ENCODE data around the gene PSMD6.

DNA sequence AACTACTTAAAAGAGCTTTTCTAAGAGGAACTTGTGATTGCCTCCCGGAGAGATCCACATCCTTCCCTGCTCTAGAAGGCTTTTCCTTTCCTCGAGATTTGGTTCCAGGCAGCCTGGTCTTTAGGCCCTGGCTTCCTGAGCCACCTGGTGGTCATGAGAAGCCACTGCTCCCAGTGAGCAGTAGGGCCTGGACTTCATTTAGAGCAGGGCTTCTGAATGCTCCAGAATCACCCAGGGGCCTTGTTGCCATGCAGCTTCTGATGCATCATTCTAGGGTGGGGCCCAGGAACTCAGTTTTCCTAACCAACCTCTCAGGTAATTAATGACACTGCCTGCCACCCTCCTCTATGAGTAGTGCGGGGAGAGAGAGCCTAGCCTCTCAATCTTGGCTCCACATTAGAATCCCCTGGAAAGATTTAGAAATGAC is 29.6 kb downstream of the PSMD6 start:
- TF ChIP-seq, protein P1, sequence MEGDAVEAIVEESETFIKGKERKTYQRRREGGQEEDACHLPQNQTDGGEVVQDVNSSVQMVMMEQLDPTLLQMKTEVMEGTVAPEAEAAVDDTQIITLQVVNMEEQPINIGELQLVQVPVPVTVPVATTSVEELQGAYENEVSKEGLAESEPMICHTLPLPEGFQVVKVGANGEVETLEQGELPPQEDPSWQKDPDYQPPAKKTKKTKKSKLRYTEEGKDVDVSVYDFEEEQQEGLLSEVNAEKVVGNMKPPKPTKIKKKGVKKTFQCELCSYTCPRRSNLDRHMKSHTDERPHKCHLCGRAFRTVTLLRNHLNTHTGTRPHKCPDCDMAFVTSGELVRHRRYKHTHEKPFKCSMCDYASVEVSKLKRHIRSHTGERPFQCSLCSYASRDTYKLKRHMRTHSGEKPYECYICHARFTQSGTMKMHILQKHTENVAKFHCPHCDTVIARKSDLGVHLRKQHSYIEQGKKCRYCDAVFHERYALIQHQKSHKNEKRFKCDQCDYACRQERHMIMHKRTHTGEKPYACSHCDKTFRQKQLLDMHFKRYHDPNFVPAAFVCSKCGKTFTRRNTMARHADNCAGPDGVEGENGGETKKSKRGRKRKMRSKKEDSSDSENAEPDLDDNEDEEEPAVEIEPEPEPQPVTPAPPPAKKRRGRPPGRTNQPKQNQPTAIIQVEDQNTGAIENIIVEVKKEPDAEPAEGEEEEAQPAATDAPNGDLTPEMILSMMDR (IDR thresholded peaks at IDR 0.05; ENCODE audit: low read depth, low read length), result peak; percentile 87
- TF ChIP-seq MYC (IDR thresholded peaks at IDR 0.05; ENCODE audit: low read depth, low read length) (no peak), POLR2A (IDR thresholded peaks at IDR 0.05; ENCODE audit: extremely low read depth, insufficient read length) (no peak)
- TF ChIP-seq, protein P2, sequence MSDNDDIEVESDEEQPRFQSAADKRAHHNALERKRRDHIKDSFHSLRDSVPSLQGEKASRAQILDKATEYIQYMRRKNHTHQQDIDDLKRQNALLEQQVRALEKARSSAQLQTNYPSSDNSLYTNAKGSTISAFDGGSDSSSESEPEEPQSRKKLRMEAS (IDR thresholded peaks at IDR 0.05; ENCODE audit: low read depth, low read length), result no peak
